Measurements from ENCODE around the gene FXN.
A peak's percentile ranks its signal among the peaks of the same experiment; 100 is the strongest.

DNA sequence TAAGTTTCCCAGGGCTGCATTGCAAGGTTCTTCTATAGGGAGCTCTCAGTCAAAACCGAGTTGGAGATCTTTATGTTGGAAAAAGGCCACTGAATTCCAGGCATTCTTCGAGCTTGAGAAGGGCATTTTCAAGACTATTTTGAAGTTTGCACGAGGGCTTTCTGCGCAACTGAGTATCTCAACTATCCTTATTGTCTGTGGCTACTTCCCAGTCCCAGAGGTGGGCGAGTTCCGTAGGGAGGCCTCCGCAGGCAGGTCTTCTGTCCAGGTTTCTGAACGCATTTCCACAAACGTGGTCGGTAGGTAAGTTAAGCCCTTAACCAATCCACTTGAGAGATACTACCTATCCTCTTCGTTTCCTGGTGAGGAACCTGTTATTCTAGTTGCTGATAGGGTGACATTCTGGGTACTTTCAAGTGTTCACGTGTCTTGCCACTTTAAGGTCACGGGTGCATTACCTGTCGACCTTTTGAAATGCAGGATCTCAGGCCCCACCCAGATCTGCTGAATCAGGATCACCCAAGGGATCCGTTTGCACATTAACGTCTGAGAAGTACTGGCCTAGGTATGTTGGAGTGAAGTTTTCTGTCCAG is 87.1 kb downstream of the FXN start:
- TF ChIP-seq, protein P1, sequence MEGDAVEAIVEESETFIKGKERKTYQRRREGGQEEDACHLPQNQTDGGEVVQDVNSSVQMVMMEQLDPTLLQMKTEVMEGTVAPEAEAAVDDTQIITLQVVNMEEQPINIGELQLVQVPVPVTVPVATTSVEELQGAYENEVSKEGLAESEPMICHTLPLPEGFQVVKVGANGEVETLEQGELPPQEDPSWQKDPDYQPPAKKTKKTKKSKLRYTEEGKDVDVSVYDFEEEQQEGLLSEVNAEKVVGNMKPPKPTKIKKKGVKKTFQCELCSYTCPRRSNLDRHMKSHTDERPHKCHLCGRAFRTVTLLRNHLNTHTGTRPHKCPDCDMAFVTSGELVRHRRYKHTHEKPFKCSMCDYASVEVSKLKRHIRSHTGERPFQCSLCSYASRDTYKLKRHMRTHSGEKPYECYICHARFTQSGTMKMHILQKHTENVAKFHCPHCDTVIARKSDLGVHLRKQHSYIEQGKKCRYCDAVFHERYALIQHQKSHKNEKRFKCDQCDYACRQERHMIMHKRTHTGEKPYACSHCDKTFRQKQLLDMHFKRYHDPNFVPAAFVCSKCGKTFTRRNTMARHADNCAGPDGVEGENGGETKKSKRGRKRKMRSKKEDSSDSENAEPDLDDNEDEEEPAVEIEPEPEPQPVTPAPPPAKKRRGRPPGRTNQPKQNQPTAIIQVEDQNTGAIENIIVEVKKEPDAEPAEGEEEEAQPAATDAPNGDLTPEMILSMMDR (IDR thresholded peaks at IDR 0.05 in 2 of 3, conservative IDR thresholded peaks at IDR 0.05 in 1 of 3; ENCODE audit: borderline replicate concordance in 1 of 3, insufficient read depth in 1 of 3, low read depth in 2 of 3, low read length in 2 of 3): no peak
- TF ChIP-seq SIN3A (IDR thresholded peaks at IDR 0.05; ENCODE audit: low read depth) (peak; percentile 60), RAD21 (IDR thresholded peaks at IDR 0.05; ENCODE audit: low read depth) (0 out of 2 replicates have a peak, but pooled peaks have one; percentile 1), EZH2phosphoT487 (IDR thresholded peaks at IDR 0.05; ENCODE audit: borderline replicate concordance) (no peak), TCF7L2 (IDR thresholded peaks at IDR 0.05; ENCODE audit: borderline replicate concordance, extremely low read depth, insufficient read depth, insufficient read length) (peak; percentile 67), SRF (IDR thresholded peaks at IDR 0.05; ENCODE audit: low read depth) (no peak), EZH2 (IDR thresholded peaks at IDR 0.05) (no peak), YY1 (IDR thresholded peaks at IDR 0.05; ENCODE audit: extremely low read depth, insufficient replicate concordance, low read depth, low read length) (no peak), POLR2A (IDR thresholded peaks at IDR 0.05; ENCODE audit: borderline replicate concordance, extremely low read depth, insufficient read depth, insufficient read length) (no peak), FOSL1 (IDR thresholded peaks at IDR 0.05; ENCODE audit: low read depth) (no peak), POLR2AphosphoS5 (IDR thresholded peaks at IDR 0.05; ENCODE audit: low read depth, low read length) (peak; percentile 82)
- TF ChIP-seq, protein P2, sequence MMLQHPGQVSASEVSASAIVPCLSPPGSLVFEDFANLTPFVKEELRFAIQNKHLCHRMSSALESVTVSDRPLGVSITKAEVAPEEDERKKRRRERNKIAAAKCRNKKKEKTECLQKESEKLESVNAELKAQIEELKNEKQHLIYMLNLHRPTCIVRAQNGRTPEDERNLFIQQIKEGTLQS (IDR thresholded peaks at IDR 0.05): no peak
- TF ChIP-seq, protein P3, sequence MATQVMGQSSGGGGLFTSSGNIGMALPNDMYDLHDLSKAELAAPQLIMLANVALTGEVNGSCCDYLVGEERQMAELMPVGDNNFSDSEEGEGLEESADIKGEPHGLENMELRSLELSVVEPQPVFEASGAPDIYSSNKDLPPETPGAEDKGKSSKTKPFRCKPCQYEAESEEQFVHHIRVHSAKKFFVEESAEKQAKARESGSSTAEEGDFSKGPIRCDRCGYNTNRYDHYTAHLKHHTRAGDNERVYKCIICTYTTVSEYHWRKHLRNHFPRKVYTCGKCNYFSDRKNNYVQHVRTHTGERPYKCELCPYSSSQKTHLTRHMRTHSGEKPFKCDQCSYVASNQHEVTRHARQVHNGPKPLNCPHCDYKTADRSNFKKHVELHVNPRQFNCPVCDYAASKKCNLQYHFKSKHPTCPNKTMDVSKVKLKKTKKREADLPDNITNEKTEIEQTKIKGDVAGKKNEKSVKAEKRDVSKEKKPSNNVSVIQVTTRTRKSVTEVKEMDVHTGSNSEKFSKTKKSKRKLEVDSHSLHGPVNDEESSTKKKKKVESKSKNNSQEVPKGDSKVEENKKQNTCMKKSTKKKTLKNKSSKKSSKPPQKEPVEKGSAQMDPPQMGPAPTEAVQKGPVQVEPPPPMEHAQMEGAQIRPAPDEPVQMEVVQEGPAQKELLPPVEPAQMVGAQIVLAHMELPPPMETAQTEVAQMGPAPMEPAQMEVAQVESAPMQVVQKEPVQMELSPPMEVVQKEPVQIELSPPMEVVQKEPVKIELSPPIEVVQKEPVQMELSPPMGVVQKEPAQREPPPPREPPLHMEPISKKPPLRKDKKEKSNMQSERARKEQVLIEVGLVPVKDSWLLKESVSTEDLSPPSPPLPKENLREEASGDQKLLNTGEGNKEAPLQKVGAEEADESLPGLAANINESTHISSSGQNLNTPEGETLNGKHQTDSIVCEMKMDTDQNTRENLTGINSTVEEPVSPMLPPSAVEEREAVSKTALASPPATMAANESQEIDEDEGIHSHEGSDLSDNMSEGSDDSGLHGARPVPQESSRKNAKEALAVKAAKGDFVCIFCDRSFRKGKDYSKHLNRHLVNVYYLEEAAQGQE (IDR thresholded peaks at IDR 0.05; ENCODE audit: low read depth): no peak

Measured in HCT116 (cell line).